HG02970 (cell line): ENCODE data around the gene SYNGR4.
"Not testable (repeated sequence)": the region's sequence is repeated elsewhere in the genome, so short reads cannot be mapped to it uniquely, and the experiment has no call there.

ENCODE experiments used
- ATAC-seq: cut with Tn5 transposase; IDR thresholded peaks from one replicate; pipeline ENCODE4 v1.9.1; 2021; ENCODE audit warnings: mild to moderate bottlenecking, moderate library complexity, moderate number of reproducible peaks; ENCODE audit not compliant: unreplicated experiment, low FRiP score

SYNGR4 gene, protein sequence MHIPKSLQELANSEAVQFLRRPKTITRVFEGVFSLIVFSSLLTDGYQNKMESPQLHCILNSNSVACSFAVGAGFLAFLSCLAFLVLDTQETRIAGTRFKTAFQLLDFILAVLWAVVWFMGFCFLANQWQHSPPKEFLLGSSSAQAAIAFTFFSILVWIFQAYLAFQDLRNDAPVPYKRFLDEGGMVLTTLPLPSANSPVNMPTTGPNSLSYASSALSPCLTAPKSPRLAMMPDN

DNA sequence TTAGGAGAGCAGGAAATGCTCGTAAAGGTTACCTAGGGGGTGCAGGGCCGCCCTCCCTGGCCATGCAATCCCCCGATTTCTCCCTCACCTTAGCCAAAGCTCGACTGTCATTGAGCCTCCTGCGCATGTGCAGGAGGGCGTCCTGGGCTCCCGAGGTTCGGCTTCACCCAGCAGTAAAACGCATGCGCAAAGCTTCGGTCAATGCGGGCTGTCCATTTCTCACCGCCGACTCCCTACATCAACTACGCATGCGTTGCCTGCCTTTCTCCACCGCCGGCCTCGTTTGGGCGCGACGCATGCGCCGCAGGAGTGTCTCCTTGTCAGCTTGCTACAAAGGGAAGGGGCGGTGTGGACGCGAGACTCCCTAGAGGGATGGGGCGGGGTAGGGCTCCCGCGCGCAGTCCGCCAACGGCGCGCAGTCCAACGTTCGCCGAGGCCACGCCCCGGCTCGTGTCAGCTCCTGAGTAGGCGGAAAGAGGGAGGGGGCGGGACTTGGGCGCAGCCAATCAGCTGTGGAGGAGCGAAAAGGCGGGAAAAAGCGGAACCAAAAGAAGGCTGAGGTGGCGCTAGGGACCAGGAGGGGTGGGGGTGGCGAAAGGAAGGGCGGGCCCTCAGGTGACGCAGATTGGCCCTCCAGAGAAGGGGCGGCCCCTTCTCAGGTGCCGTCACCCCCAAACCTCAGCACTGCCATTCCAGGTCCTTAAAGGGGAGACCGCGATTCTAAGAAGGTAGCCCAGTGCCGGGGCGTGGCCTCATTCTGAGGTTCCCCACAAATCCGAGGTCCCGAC is at the start of gene SYNGR4, which contains the start of gene TMEM143:
TSS of gene SYNGR4 (plus strand) at position 558 of the 788 bp plus-strand sequence. CDS start 1,476 bp downstream, outside the sequence.
TSS of gene TMEM143 (minus strand) at position 131 of the 788 bp plus-strand sequence. CDS start at position 111, 20 bp downstream.
- peak; percentile 88 for ATAC-seq

DNA sequence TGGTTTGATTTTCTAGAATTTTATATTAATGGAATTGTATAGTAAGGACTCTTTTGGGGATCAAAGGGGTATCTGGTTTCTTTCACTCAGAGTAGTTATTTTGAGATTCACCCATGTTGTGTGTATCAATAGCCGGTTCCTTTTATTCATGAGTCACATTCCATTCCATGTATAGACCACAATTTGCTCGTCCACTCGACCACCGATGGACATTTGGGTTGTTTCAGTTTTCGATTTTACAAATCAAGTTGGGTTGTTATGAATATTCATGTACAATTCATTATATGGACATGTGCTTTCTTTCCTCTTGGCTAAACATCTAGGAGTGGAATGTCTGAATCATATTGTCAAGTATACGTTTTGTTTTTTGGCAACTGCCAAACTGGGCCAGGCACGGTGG is 48.5 kb upstream of the SYNGR4 start:
- ATAC-seq = no peak

DNA sequence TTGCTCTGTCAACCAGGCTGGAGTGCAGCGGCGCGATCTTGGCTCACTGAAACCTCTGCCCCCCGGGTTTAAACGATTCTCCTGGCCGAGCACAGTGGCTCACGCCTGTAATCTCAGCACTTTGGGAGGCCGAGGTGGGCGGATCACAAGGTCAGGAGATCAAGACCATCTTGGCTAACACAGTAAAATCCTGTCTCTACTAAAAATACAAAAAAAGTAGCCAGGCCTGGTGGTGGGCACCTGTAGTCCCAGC is 46.5 kb upstream of the SYNGR4 start:
- not testable (repeated sequence) for ATAC-seq

DNA sequence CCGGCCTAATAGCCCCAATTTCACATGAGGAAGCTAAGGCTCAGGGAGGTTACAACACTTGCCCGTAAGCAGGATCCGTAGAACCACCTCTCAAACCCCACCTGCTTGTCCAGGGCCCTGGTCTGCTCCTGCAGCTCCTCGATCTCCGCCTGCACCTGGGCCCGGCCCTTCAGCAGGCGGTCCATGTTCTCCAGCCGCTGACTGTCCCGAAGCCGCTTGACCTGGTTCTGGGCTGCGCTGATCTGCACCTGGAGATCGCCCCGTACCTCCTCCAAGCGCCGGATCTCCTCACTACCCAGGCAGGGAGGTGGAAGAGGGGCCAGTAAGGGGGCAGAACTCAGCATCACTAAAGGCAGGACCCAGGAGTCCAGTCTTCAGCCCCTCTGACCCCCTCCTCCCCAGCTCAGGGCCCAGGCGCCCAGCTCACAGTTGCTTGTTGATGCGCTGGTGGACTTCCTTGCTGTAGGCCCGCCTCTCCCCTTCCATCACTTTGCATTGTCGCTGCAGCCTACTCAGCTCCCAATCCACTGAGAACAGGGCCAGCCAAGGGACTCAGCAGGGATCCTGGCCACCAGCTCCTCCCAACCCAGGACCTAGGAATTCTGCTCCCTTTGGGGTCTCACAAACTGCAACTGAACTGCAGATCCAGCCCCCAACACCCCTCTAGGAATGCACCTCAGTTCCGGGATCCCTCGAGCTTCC is 45.7 kb upstream of the SYNGR4 start:
- no peak for ATAC-seq

- ATAC-seq = no peak
Measured at GRCh38 chr19:48319647-48320541, 44.3 kb upstream of the SYNGR4 start.

DNA sequence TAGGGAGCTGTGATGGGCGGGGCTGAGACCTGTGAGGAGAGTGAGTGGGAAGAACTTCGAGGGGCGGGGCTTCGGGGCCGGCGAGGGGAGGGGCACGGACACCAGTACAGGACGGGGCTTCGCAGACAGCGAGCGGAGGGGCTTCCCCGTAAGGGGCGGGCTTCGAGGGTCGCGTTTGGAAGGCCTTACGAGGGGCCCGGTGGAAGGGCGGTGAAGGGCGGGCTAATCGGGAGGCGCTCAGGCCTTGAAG is 42.9 kb upstream of the SYNGR4 start:
- ATAC-seq = peak; percentile 39

- peak; percentile 69 for ATAC-seq
Measured at GRCh38 chr19:48321622-48322591, 42.3 kb upstream of the SYNGR4 start.

- ATAC-seq = no peak
Measured at GRCh38 chr19:48325265-48325910, 38.8 kb upstream of the SYNGR4 start, which contains the start of gene EMP3. Gene EMP3 (plus strand): TSS chr19:48325552. CDS start chr19:48326845, 1,293 bp downstream.

DNA sequence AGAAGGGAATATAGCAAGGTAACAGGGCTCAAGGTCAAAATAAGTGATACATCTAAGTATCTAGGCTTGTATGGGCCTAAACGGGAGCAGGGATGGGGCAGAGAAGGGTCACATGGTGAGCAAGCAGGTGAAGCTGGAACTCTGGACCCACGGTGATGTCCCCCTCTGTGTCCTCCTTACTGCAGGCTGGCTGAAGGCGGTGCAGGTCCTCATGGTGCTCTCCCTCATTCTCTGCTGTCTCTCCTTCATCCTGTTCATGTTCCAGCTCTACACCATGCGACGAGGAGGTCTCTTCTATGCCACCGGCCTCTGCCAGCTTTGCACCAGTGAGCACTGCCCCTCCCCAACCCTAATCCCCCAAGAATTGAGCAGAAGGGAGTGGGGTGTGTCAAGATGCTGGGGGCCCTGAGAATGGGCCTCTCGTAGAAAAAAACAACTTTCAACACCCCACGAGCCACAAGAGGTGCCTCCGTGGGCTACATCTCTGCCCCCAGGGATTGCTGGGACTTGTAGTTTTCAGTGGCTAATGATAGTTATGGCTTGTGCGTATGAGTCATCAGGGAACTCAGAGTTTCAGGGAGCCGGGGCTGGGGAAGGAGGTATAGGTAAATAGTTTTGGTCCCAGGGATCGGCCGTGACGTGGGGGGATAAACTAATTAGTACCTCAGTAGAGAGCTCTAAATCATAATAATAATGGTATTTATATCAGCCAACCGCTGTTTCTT is 34.8 kb upstream of the SYNGR4 start:
- no peak for ATAC-seq

- ATAC-seq = peak; percentile 30
Measured at GRCh38 chr19:48330012-48330681, 34.0 kb upstream of the SYNGR4 start.

DNA sequence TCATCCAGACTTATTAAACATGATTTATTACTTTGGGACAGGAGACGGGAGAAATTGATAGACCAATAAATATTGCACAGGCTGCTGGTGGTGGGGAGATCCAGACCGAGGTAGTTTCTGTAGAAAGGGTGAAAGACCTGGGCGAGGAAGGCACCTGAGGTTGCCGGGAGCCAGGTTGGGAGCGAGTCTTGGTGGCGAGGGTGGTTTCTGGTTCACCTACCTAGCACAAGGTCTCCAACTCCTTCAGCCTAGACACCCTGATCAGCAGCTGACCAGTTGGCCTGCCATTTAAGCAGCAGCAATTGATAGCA is 31.9 kb upstream of the SYNGR4 start:
- ATAC-seq = no peak

DNA sequence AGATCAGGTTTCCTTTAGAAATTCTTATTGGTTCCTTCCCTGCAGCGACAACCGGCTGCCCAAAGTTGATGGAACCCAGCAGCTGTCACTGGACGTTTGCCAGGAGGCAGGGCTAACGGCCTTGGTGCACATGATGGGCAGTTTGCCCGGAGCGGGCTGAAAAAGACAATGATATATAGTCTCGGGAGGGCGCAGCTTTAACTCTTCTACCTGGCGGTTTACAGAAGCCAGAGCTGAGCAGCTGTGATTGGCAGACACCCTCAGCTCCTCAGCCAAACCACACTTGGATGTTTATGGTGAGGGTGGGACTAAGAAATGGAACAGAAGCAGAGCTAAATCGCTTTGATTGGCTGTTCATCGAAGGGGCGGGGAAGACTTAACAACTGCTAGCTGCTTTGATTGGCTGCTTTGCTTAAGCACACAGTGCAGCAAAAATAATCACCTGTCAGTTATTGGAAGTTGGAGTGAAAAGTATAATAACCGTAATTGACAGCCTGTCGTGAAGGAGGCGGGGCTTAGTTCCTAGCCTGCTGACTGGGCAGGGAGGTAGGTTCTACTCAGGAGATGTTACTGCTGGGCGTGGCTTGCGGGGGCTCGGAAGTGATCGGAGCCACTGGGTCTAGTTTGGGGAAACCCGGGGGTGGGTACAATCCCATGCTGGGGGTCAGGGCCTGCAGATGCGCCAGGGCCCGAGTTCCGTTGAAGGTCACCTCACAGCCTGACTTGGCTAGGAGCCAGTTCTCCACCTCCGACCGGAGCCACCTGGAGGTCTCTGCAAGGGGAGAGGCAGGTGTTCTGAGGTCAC is 31.3 kb upstream of the SYNGR4 start:
- ATAC-seq = peak; percentile 52

GRCh38 chr19:48333467-48334384 is 30.4 kb upstream of the SYNGR4 start:
- ATAC-seq = peak; percentile 42

DNA sequence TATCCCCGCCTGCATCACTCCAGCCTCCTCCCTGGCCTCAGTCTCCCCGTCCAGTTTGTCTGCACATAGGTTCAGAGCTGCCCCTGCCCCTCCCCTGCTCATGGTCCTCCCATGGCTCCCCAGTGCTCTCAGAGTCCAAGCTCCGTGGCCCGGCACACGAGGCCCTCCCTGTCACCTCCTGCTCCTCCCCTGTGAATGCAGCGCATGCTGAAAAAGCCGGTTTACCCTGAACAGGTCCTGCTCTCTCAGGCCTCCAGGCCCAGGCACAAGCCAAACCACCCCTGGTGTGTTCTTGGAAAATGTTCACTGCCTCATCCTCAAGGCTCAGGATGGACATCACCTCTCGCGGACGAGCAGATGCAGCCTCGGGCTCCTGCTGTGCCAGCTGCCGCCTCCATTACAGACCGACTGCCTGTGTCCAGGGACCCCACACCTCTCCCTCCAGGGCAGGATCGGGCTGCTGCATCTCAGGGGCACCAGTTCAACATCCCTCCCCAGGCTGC is 25.9 kb upstream of the SYNGR4 start:
- ATAC-seq = no peak

DNA sequence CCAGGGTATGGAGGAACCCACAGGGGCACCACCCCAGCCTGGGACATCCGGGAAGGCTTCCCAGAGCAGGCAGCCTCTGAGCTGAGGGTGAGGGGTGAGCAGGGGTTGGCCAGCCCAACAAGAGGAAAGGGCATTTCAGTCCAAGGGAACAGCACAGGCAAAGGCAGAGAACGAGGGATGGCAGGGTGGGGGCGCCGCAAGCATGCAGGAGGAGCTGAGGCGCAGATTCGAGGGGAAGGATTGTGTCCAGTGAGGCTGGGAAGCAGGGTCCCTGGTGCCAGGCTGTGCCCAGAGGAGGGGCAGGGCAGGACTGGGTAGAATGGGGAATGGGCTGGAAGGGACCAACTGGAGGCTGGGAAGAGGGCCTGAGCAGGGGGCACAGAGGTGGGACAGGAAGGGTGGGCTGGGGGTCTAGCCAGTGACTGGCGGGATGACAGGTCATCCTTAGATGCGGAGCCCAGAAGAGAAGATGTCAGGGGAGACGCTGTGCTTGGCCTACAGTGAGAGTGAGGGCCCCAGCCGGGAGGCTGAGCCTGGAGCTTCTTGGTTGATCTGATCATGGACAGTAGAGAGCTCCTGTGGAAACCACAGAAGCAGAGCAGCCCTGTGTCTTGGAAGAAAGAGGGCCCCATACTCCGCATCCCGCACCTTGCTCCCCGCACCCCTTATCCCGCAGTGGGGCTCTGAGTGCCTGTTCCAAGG is 25.2 kb upstream of the SYNGR4 start:
- ATAC-seq = no peak
